Cardiac muscle cell (in vitro differentiated cells and primary cell): ENCODE results near the gene HOXA4. TPM values are rescaled to one million over a fixed set of nuclear protein-coding genes. Genes with fewer than 3 reads are reported as not detected.

Experiments used
- DNase-seq, 2 donors: peaks; one replicate each; pipeline versions ENCODE4 v3.0.0 to v3.0.0-alpha.2; 2010 to 2017; ENCODE audit warnings: low read depth in 1 of 2, low spot score in 1 of 2
- H3K27ac ChIP-seq: fragments of 200-600 bp; sonication (generic); 2 replicates; pipeline ENCODE4 v1.5.1; 2016
- H3K27me3 ChIP-seq: fragments of 200-600 bp; sonication (generic); 2 replicates; pipeline ENCODE4 v1.6.0; 2016; ENCODE audit warnings: control low read depth
- H3K36me3 ChIP-seq: fragments of 200-600 bp; sonication (generic); 2 replicates; pipeline ENCODE4 v1.5.1; 2016; ENCODE audit warnings: control low read depth
- H3K4me1 ChIP-seq: fragments of 200-600 bp; sonication (generic); 2 replicates; pipeline ENCODE4 v1.8.1; 2017; ENCODE audit warnings: low read depth, mild to moderate bottlenecking, mixed run types
- H3K4me3 ChIP-seq: fragments of 200-600 bp; sonication (generic); 2 replicates; pipeline ENCODE4 v1.5.1; 2016; ENCODE audit warnings: mild to moderate bottlenecking
- H3K9me3 ChIP-seq: fragments of 200-600 bp; sonication (generic); 2 replicates; pipeline ENCODE4 v1.5.1; 2017; ENCODE audit warnings: low read depth, mild to moderate bottlenecking, control low read depth
- polyA plus RNA-seq: library from polyadenylated mRNA; unstranded; fragments of >200 nt; fragmentation: Nextera tagmentation; extraction: Ambion mirVana; gene quantifications from 2 replicates; pipeline ENCODE4 v1.2.1, GENCODE V29; 2016
- total RNA-seq: library from RNA; depleted of rRNA; stranded (reverse); fragments of >200 nt; gene quantifications from 2 replicates; pipeline ENCODE4 v1.2.3, GENCODE V29; 2016
- TF ChIP-seq, protein P1 (sequence below): IDR thresholded peaks from 2 replicates; pipeline ENCODE4 v1.5.1; 2012; ENCODE audit warnings: low read depth, mild to moderate bottlenecking, low read length

Gene HOXA4
- total and polyA plus RNA-seq, 2 experiments from 2014 or later = 0.46 TPM; not detected in 1

- Histone ChIP-seq H3K27ac (no peak within 1 kb of the TSS), H3K9me3 (no peaks in the 10 kb centered on the region), H3K4me1 (peaks cover 4% of the 10 kb centered on the region), H3K27me3 (peaks cover 100% of the 10 kb centered on the region), H3K36me3 (no peaks in the 10 kb centered on the region), H3K4me3 (peak within 1 kb of the TSS; percentile 19)
- peak in 1 of 2 donors; percentile 40 for DNase-seq
- TF ChIP-seq, protein P1, sequence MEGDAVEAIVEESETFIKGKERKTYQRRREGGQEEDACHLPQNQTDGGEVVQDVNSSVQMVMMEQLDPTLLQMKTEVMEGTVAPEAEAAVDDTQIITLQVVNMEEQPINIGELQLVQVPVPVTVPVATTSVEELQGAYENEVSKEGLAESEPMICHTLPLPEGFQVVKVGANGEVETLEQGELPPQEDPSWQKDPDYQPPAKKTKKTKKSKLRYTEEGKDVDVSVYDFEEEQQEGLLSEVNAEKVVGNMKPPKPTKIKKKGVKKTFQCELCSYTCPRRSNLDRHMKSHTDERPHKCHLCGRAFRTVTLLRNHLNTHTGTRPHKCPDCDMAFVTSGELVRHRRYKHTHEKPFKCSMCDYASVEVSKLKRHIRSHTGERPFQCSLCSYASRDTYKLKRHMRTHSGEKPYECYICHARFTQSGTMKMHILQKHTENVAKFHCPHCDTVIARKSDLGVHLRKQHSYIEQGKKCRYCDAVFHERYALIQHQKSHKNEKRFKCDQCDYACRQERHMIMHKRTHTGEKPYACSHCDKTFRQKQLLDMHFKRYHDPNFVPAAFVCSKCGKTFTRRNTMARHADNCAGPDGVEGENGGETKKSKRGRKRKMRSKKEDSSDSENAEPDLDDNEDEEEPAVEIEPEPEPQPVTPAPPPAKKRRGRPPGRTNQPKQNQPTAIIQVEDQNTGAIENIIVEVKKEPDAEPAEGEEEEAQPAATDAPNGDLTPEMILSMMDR = peak; percentile 42
These were observed 12.7 kb upstream of the HOXA4 start, which contains the start of gene HOXA5 for GRCh38 chr7:27143023-27143949. TSS of gene HOXA5 (minus strand) at chr7:27143681. CDS start at chr7:27143607, 74 bp downstream.

GRCh38 chr7:27142580-27143022 is 12.0 kb upstream of the HOXA4 start:
- Histone ChIP-seq H3K27me3 (peaks cover 100% of the 10 kb centered on the region), H3K4me1 (peaks cover 4% of the 10 kb centered on the region), H3K9me3 (no peaks in the 10 kb centered on the region), H3K27ac (no peak overlapping the region), H3K4me3 (peak overlapping the region; percentile 19), H3K36me3 (no peaks in the 10 kb centered on the region)
- no peak for DNase-seq
- TF ChIP-seq, protein P1 = no peak

GRCh38 chr7:27141923-27142579 is 11.5 kb upstream of the HOXA4 start:
- TF ChIP-seq, protein P1 = no peak
- DNase-seq = no peak
- H3K4me1 ChIP-seq = peaks cover 4% of the 10 kb centered on the region
- H3K9me3 ChIP-seq = no peaks in the 10 kb centered on the region
- peaks cover 100% of the 10 kb centered on the region for H3K27me3 ChIP-seq
- H3K36me3 ChIP-seq = no peaks in the 10 kb centered on the region
- H3K27ac ChIP-seq = no peak overlapping the region
- H3K4me3 ChIP-seq = no peak overlapping the region

GRCh38 chr7:27141137-27141922 is 10.8 kb upstream of the HOXA4 start:
- Histone ChIP-seq H3K36me3 (no peaks in the 10 kb centered on the region), H3K27ac (no peak overlapping the region), H3K4me3 (no peak overlapping the region), H3K9me3 (no peaks in the 10 kb centered on the region), H3K4me1 (peaks cover 4% of the 10 kb centered on the region), H3K27me3 (peaks cover 100% of the 10 kb centered on the region)
- TF ChIP-seq, protein P1 = no peak
- no peak for DNase-seq
